GM12892 (cell line): ENCODE results near the gene LCE2C.
"Not testable (repeated sequence)": the region's sequence is repeated elsewhere in the genome, so short reads cannot be mapped to it uniquely, and the experiment has no call there.

Source experiments
- DNase-seq: peaks from one replicate; pipeline ENCODE4 v3.0.0; 2011; ENCODE audit not compliant: insufficient read length
- FAIRE-seq: peaks from 2 replicates; lab custom pipeline; 2011; peaks lifted over from hg19 to GRCh38; lab: Jason Lieb, UNC
- POLR2A ChIP-seq: IDR thresholded peaks from 2 replicates; pipeline ENCODE4 v1.6.1; 2011; ENCODE audit warnings: low read depth, low read length, control low read depth
- POLR2AphosphoS5 ChIP-seq: IDR thresholded peaks from 2 replicates; pipeline ENCODE4 v1.6.1; 2011; ENCODE audit warnings: low read depth, low read length, control low read depth
- TAF1 ChIP-seq: IDR thresholded peaks from 2 replicates; pipeline ENCODE4 v1.6.1; 2011; ENCODE audit warnings: low read depth, mild to moderate bottlenecking, control low read depth, low read length, borderline replicate concordance

The LCE2C gene

DNA sequence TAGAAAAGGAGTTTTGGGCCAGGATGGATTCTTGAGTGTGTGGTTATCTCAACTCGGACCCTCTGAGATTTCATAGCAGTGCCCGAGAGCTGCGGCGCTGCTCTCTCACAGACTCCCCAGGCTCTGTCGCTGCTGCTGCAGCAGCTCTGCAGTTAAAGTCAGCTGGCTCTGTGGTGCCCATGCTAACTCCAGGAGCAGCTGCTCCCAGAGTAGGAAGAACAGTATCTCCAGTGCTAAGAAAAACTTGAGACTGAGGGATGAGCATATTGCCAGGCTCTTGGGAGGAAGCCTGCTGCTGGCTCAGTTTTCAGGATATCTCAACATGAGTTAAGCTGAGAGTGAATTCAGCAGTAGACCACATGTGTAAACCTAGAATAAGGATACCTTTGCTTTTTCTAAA is 7.4 kb upstream of the LCE2C start:
- TF ChIP-seq TAF1 (no peak), POLR2AphosphoS5 (no peak), POLR2A (no peak)
- DNase-seq: no peak
- no peak for FAIRE-seq

DNA sequence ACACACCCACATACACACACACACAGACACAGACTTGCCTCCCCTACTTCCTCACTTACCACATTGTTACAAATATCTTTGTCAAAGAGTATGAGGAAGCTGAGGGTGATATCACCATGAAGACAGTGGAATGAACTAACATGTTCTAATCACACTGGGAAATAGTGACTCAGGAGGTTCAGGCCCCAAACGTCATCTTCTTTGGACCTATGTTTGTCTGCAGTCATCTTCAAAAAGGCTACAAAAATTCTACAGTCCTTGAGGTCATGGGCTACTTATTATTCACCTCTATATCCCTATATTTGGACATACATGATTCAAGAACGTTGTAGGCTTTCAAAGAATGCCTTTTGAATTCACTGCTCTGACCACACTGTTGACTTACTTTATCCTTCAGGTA is 2.1 kb upstream of the LCE2C start:
- TF ChIP-seq POLR2A (no peak), TAF1 (no peak), POLR2AphosphoS5 (no peak)
- no peak for FAIRE-seq
- no peak for DNase-seq

DNA sequence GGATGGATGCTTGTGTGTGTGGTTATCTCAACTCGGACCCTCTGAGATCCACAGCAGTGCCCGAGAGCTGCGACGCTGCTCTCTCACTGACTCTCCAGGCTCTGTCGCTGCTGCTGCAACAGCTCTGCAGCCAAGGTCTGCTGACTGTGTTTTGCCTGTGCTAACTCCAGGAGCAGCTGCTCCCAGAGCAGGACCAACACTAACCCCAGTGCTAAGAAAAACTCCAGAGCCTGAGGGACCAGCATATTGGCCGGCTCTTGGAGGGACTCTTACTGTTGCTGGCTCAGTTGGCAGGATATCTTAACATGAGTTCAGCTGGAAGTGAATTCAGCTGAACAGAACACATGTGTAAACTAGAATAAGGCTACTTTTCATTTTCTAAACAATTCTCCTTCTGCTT is 4.4 kb downstream of the LCE2C start:
- no peak for FAIRE-seq
- TF ChIP-seq POLR2A (no peak), POLR2AphosphoS5 (no peak), TAF1 (no peak)
- no peak for DNase-seq

DNA sequence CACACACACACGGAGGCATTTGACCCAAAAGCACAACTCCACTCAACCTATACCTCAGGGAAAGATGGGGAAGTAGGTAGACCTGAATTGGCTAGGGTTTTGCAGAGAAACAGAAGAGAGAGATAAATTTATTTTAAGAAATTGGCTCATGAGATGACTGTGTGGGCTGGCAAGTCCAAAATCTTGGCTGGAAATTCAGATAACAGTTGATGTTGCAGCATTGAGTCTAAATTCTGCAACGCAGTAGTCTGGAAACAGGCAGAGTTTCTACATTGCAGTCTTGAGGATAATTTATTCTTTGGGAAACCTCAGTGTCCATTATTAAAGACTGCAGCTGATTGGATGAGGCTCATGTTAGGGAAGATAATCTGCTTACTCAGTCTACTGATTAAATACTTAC is 6.5 kb downstream of the LCE2C start:
- FAIRE-seq (no peak), DNase-seq (no peak)
- TF ChIP-seq POLR2A (no peak), POLR2AphosphoS5 (no peak), TAF1 (no peak)

DNA sequence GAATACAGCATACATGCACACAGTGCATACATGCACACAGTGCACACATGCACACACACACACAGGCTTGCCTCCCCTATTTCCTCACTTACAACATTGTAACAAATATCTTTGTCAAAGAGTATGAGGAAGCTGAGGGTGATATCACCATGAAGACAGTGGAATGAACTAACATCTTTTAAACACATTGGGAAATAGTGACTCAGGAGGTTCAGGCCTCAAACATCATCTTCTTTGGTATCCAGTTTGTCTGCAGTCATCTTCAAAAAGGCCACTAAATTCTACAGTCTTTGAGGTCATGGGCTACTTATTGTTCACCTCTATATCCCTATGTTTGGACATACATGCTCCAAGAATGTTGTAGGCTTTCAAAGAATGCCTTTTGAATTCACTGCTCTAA is 8.8 kb downstream of the LCE2C start:
- no peak for FAIRE-seq
- no peak for TF ChIP-seq POLR2A
- no peak for TF ChIP-seq TAF1
- no peak for TF ChIP-seq POLR2AphosphoS5
- no peak for DNase-seq

DNA sequence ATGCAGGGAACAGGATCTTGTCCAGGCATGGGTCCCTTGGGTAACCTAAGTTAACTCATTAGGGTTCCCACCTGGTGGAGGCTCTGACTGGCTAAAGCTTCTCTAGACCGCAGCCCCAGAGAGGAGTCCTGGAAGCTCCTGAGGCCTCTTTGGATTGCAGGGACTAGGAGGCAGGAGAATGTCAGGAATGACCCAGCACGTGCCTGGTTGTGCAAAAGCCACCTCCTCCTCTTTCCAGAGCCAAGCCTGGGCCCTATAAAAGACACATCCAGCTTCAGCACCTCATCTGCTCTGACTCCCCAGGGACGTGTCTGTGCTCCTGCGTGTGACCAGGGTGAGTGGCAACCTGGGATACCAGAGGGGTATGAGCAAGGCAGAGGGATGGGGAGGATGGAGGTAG is 10.7 kb downstream of the LCE2C start, which contains the start of gene LCE2B:
TSS of gene LCE2B (plus strand) at position 301 of the 400 bp plus-strand sequence. CDS start 721 bp downstream, outside the sequence.
- FAIRE-seq, DNase-seq: not testable (repeated sequence)

DNA sequence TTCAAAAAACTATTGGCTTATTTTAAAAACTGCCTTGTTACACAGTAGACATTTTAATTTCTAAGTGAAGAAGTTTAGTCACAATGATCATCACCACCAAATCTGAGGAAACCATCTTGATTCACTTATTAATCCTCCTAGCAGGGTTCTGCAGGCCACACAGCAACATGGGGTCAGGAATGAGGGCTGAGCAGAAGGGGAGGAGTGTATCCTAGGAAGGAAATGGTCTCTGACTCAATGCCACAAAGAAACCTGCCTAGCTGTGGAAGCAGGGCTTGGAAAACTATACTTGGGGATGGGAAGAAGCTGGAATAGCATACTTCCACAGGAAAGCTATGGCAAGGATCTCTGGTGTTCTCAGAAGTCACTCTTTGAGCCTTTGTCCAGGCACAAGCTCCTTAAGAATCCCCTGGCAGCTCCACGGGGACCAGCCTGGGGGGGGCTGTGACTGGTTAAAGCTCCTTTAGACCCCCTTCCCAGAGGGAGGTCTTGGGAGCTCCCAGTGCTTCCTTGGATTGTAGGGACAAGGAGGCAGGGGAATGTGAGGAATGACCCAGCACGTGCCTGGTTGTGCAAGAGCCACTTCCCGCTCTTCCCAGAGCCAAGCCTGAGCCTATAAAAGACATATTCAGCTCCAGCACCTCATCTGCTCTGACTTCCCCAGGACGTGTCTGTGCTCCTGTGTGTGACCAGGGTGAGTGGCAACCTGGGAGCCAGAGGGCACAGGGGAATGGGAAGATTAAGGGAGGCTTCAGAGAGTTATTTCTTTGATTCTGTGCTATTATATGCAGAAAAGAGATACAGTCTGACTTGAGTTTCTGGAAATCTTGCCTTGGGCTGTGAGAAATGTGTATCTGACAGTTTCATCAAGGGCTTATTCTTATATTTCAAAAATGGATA is 22.9 kb downstream of the LCE2C start, which contains the start of gene LCE2A:
TSS of gene LCE2A (plus strand) at position 645 of the 900 bp plus-strand sequence. CDS start 557 bp downstream, outside the sequence.
- FAIRE-seq (no peak), DNase-seq (no peak)
- no peak for TF ChIP-seq POLR2AphosphoS5
- TF ChIP-seq TAF1: no peak
- no peak for TF ChIP-seq POLR2A

DNA sequence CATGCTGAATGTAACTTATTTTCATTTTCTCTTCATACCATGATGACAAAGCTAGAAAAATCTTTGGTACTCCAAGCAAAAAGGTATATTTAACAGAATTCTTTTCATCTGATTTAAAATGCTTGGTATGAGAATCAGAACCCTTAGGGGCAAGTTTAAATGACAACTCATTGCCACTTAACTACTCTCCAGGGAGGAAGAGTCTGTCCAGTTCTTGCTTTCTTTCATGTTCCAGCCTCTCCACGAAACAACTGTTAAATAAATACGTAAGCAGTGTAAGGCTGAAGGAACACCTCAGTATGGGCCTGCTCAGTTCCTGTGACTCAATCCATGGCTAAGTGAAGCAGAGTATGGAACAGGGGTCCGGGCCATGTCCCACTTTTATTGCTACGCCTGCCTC is 24.7 kb downstream of the LCE2C start:
- FAIRE-seq (no peak), DNase-seq (no peak)
- TF ChIP-seq TAF1: no peak
- TF ChIP-seq POLR2AphosphoS5: no peak
- TF ChIP-seq POLR2A: no peak

DNA sequence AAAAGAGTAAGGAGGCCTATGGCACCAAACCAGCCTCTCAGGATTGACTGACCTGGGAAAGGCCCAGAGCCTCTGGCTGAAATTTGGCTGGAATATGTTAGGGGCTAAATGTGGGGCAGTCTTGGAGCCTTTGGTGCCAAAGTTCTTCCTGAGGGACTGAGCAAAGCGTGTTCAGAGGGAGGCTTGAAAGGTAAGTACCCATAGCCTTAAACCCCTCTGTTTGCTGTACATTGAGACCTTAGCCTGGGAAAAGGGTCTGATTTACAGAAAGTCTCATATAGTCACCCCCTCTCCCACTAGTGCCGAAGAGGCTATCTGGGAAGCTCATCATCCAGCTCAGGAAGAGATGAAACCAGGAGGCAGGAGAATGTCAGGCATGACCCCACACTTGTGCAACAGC is 32.8 kb downstream of the LCE2C start, which contains the start of gene LCE4A:
TSS of gene LCE4A (plus strand) at position 301 of the 400 bp plus-strand sequence. CDS start 916 bp downstream, outside the sequence.
- DNase-seq (no peak), FAIRE-seq (no peak)
- TF ChIP-seq POLR2AphosphoS5: no peak

DNA sequence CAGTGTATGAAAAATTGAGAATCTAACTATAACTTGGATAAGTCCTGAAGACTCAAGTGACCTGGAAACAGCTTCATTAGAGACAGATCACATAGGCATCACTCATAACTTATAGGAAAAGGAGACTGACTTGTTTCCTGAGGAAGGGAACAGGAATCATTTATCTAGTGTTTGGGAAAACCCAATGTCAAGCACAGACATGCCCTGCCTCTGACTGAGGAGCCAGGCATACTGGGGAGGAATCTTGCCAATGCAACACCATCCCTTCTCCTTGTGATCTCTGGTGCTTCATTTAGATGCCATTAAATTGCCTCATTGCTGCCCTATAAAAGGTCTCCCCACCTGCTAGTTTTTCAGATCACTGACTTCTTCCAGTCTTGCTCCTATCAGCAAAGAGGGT is 43.2 kb downstream of the LCE2C start:
- DNase-seq (no peak), FAIRE-seq (no peak)
- TF ChIP-seq TAF1 (no peak), POLR2A (no peak), POLR2AphosphoS5 (no peak)

DNA sequence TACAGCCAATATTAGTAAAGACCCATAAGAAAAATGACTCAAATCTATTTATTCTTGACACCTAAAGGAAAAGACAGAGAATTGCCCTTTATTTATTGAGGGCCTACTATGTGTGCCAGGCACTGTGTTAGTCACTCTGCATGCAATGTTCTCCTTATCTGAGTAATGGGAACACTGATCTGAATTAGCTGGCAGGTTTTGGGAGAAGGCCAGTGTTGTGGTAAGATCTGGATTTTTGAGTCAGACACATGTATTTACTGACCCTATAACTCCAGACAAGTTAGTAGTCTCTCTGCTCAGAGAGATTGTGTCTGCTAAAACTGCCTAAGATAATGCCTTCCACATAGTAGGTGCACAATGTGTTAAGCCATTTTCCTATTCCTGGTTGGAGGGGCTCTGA is 50.2 kb downstream of the LCE2C start:
- TF ChIP-seq POLR2A (no peak), POLR2AphosphoS5 (no peak), TAF1 (no peak)
- DNase-seq: no peak
- FAIRE-seq: no peak
